Dendritic cell treated with granulocyte-macrophage colony-stimulating factor and Interleukin-4, amounts not matched to agents 40 ng/mL and 50 ng/mL, for 4 days (primary cell): Measurements from ENCODE around the gene WBP1L.
"Not testable (repeated sequence)": the region's sequence is repeated elsewhere in the genome, so short reads cannot be mapped to it uniquely, and the experiment has no call there.

Experiments used
- H3K27ac Mint-ChIP-seq: one replicate; pipeline ENCODE4 v1.8.0; 2022; ENCODE audit warnings: mild to moderate bottlenecking, mixed read lengths
- H3K27me3 Mint-ChIP-seq: one replicate; pipeline ENCODE4 v1.8.0; 2022; ENCODE audit warnings: mild to moderate bottlenecking, mixed read lengths
- H3K36me3 Mint-ChIP-seq: one replicate; pipeline ENCODE4 v1.8.0; 2022; ENCODE audit warnings: low read depth, mixed read lengths
- H3K4me1 Mint-ChIP-seq: one replicate; pipeline ENCODE4 v1.8.0; 2022; ENCODE audit warnings: low read depth, mixed read lengths
- H3K4me3 Mint-ChIP-seq: one replicate; pipeline ENCODE4 v1.8.0; 2022; ENCODE audit warnings: mild to moderate bottlenecking, moderate library complexity, mixed read lengths
- H3K9me3 Mint-ChIP-seq: one replicate; pipeline ENCODE4 v1.8.0; 2022; ENCODE audit warnings: mixed read lengths
- intact Hi-C: fragments of 100-400 bp; cut with micrococcal nuclease; formaldehyde crosslinking; loops from one replicate; pipeline ENCODE4 v1.15.0; 2022

Gene WBP1L

GRCh38 chr10:102713814-102714620, 29.7 kb upstream of the WBP1L start, which contains the start of gene ARL3:
Gene ARL3, minus strand, starts transcription at chr10:102714397. Its CDS starts 122 bp downstream, at chr10:102714275.
- peak within 1 kb of the TSS; percentile 88 for H3K4me3 Mint-ChIP-seq

DNA sequence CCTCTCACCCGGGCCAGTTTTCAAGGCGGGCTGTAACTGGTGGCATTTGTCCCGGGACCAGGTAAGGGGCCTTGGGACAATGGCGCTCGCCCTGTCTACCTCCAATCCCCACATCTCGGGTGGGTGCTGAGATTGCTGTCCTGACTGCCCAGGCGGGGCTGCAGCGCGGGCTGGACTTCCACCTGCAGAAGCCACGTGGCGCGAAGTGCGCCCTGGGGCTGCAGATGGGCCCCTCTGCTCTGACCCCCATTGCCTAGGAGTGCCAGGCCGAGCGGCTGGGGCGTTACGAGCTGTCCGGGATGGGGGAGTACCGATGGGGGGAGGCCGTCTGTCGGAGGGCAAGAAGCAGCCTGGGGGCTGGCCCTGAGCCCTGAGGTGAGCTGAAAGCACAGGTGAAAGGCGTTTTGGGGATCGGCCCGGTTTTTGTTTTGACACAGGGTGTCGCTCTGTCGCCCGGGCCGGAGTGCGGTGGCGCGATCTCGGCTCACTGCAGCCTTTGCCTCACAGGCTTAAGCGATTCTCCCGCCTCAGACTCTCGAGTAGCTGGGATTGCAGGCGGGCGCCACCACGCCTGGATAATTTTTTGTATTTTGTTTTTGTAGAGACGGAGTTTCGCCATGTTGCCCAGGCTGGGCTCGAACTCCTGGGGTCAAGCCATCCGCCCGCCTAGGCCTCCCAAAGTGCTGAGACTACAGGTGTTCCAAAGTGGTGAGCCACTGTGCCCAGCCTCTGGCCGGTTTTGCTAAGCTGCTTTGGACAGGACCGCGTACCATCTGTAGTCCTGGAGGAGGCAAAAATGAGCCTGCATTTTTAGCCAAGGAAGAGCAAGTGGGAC, 28.9 kb upstream of the WBP1L start, which contains the start of gene SFXN2:
SFXN2 (plus strand) TSS at position 16 of the 835 bp plus-strand sequence. CDS start 12,001 bp downstream, outside the sequence.
- Mint-ChIP-seq H3K4me3 (peak within 1 kb of the TSS; percentile 88), H3K4me1 (peaks cover 49% of the 10 kb centered on the region), H3K9me3 (no peaks in the 10 kb centered on the region), H3K36me3 (peaks cover 14% of the 10 kb centered on the region), H3K27ac (peak within 1 kb of the TSS; percentile 96), H3K27me3 (no peaks in the 10 kb centered on the region)
- intact Hi-C loops, result no loop called here

More at GRCh38 chr10:102713814-102714620, 29.7 kb upstream of the WBP1L start, which contains the start of gene ARL3:
- H3K9me3 Mint-ChIP-seq, result no peaks in the 10 kb centered on the region
- peak within 1 kb of the TSS; percentile 96 for H3K27ac Mint-ChIP-seq
- intact Hi-C loops, result loop anchor here (1.0 to 2.0 kb wide), 2 partner anchors 35 to 69 kb away; no protein-coding TSS in a partner anchor
- peaks cover 49% of the 10 kb centered on the region for H3K4me1 Mint-ChIP-seq
- peaks cover 14% of the 10 kb centered on the region for H3K36me3 Mint-ChIP-seq
- H3K27me3 Mint-ChIP-seq, result no peaks in the 10 kb centered on the region

GRCh38 chr10:102715880-102716279, 27.9 kb upstream of the WBP1L start:
- H3K27me3 Mint-ChIP-seq, result no peaks in the 10 kb centered on the region
- intact Hi-C loops, result no loop called here
- no peaks in the 10 kb centered on the region for H3K9me3 Mint-ChIP-seq
- H3K4me3 Mint-ChIP-seq, result no peak overlapping the region
- peaks cover 14% of the 10 kb centered on the region for H3K36me3 Mint-ChIP-seq
- H3K4me1 Mint-ChIP-seq, result peaks cover 40% of the 10 kb centered on the region
- H3K27ac Mint-ChIP-seq, result no peak overlapping the region

- H3K27ac Mint-ChIP-seq, intact Hi-C loops, H3K4me3 Mint-ChIP-seq, H3K27me3 Mint-ChIP-seq, H3K9me3 Mint-ChIP-seq: not testable (repeated sequence)
- Mint-ChIP-seq H3K4me1 (peaks cover 38% of the 10 kb centered on the region), H3K36me3 (peaks cover 14% of the 10 kb centered on the region)
Observed at GRCh38 chr10:102716900-102717565, 26.7 kb upstream of the WBP1L start.

- no peak overlapping the region for H3K27ac Mint-ChIP-seq
- H3K4me1 Mint-ChIP-seq, result peaks cover 31% of the 10 kb centered on the region
- H3K36me3 Mint-ChIP-seq, result peaks cover 12% of the 10 kb centered on the region
- no peak overlapping the region for H3K4me3 Mint-ChIP-seq
- intact Hi-C loops, result no loop called here
- H3K9me3 Mint-ChIP-seq, result no peaks in the 10 kb centered on the region
- H3K27me3 Mint-ChIP-seq, result no peaks in the 10 kb centered on the region
Observed at GRCh38 chr10:102718220-102718619, 25.5 kb upstream of the WBP1L start.

DNA sequence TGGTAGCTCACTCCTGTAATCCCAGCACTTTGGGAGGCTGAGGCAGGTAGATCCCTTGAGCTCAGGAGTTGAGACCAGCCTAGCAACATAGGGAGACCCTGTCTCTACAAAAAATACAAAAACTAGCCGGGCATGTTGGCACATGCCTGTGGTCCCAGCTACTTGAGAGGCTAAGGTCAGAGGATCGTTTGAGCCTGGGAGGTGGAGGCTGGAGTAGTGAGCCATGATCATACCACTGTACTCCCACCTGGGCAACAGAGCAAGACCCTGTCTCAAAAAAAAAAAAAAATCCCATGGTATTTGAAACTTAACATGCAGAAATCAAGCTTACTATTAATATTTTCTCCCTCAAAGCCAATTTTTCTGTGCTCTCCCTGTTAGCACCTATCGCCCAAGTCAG, 23.4 kb upstream of the WBP1L start:
- intact Hi-C loops, result loop anchor here (10.0 kb wide), 2 partner anchors 344 to 614 kb away; no protein-coding TSS in a partner anchor
- no peaks in the 10 kb centered on the region for H3K36me3 Mint-ChIP-seq
- H3K9me3 Mint-ChIP-seq, result no peaks in the 10 kb centered on the region
- H3K4me3 Mint-ChIP-seq, result no peak overlapping the region
- no peaks in the 10 kb centered on the region for H3K27me3 Mint-ChIP-seq
- H3K4me1 Mint-ChIP-seq, result peaks cover 19% of the 10 kb centered on the region
- H3K27ac Mint-ChIP-seq, result no peak overlapping the region

DNA sequence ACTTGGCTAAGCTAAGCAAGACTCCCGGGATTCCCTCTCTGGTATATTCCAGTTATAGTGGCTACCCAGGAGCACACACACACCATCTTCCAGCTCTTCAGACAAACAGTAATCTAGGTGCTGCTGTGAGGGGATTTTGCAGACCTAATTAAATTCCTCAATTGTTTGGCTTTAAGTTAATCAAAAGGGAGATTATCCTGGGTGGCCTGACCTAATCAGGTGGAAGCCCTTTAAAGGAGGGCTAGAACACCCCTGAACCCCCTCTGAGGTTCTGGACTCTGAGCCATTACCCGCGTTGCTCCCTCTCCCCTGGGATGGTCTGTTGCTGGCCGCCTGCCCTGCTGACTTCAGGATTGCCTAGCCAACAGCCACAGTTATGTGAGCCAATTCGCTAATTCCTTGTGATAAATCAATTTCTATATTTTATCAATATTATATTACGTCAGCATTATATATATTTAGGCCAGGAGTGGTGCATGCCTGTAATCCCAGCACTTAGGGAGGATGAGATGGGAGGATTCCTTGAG, 22.9 kb upstream of the WBP1L start:
- H3K27ac Mint-ChIP-seq, result no peak overlapping the region
- intact Hi-C loops, result loop anchor here (10.0 kb wide), 2 partner anchors 344 to 614 kb away; no protein-coding TSS in a partner anchor

DNA sequence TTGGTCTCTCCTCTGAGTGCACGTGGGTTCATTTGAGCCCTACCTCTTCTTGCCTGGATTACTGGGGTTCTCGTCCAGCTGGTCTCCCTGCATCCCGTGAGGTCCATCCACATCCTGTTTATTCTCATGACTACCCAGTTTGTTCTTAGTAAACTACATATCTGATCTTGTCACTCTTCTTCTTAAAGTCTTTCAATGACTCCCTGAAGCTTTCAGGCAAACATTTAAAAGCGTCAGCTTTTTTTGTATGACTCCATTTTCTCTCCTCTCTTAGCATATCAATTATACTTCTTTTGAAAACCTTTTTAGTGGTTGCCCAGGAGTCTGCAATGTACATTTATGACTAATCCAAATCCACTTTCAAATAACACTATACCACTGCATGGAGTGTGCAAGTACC, 21.8 kb upstream of the WBP1L start:
- H3K4me3 Mint-ChIP-seq, result no peak overlapping the region
- H3K4me1 Mint-ChIP-seq, result peaks cover 28% of the 10 kb centered on the region
- no peaks in the 10 kb centered on the region for H3K27me3 Mint-ChIP-seq
- no peak overlapping the region for H3K27ac Mint-ChIP-seq
- intact Hi-C loops, result loop anchor here (10.0 kb wide), 2 partner anchors 343 to 613 kb away; no protein-coding TSS in a partner anchor
- no peaks in the 10 kb centered on the region for H3K36me3 Mint-ChIP-seq
- no peaks in the 10 kb centered on the region for H3K9me3 Mint-ChIP-seq

More for the DNA sequence above, 22.9 kb upstream of the WBP1L start:
- Mint-ChIP-seq H3K9me3 (no peaks in the 10 kb centered on the region), H3K4me3 (no peak overlapping the region), H3K4me1 (peaks cover 18% of the 10 kb centered on the region), H3K36me3 (no peaks in the 10 kb centered on the region), H3K27me3 (no peaks in the 10 kb centered on the region)

GRCh38 chr10:102723989-102724388, 19.8 kb upstream of the WBP1L start:
- Mint-ChIP-seq H3K36me3 (no peaks in the 10 kb centered on the region), H3K4me3 (no peak overlapping the region), H3K9me3 (no peaks in the 10 kb centered on the region), H3K27ac (no peak overlapping the region), H3K27me3 (no peaks in the 10 kb centered on the region), H3K4me1 (peaks cover 25% of the 10 kb centered on the region)
- intact Hi-C loops, result loop anchor here (10.0 kb wide), 2 partner anchors 341 to 611 kb away; no protein-coding TSS in a partner anchor

DNA sequence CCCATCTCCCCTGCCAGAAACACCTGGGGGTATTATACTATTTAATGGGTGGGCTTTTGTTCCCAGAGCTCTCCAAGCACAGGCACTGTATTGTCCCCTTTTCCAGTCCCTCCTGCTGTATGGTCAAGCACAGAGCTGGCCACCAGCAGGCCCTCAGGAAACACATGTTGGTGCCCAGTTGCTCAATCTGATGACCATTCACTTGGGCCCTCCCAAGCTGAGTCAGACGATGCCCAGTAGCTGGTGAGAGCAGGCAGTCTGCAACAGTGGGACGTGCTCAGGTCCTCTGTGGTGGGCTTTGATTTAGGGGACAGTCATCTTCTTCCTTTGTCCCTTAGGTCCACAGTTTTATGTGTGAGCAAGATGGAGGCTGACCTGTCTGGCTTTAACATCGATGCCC, 17.5 kb upstream of the WBP1L start:
- intact Hi-C loops, result loop anchor here (10.0 kb wide), 2 partner anchors 339 to 609 kb away; no protein-coding TSS in a partner anchor
- H3K27me3 Mint-ChIP-seq, result no peaks in the 10 kb centered on the region
- no peaks in the 10 kb centered on the region for H3K36me3 Mint-ChIP-seq
- H3K9me3 Mint-ChIP-seq, result no peaks in the 10 kb centered on the region
- peak overlapping the region; percentile 56 for H3K27ac Mint-ChIP-seq
- H3K4me1 Mint-ChIP-seq, result peaks cover 29% of the 10 kb centered on the region
- H3K4me3 Mint-ChIP-seq, result no peak overlapping the region

DNA sequence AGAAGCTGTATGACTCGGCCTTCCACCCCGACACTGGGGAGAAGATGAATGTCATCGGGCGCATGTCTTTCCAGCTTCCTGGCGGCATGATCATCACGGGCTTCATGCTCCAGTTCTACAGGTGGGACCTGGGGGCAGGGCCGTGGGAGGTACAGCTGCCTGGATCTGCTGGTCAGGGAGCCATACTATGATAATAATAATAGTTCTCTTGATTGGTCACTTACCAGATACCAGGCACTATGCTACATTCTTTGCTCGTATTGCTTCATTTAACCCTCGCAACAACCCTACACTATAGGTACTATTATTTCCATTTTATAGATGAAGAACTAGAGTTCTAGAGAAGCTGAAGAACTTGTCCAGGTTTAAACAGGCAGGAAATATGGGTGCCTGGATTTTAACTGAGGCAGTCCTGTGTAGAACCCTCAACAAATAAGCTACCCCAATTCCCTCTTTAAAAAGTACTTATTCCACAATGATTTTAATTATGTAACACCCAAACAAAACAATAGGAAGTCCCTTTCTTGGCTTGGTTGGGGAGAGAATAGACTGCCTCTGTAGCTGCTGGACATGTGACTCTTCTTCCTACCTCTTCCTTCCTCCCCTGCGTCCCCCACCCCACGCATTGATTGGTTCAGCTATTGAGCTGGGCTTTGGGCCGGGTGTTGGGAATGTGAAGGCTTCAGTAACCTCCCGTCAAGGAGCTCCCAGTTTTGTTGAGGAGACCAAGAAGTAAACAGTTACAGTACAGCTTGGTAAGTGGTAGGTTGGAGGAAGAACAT, 16.5 kb upstream of the WBP1L start:
- H3K27me3 Mint-ChIP-seq, result no peaks in the 10 kb centered on the region
- intact Hi-C loops, result loop anchor here (10.0 kb wide), 2 partner anchors 338 to 608 kb away; no protein-coding TSS in a partner anchor
- H3K4me1 Mint-ChIP-seq, result peaks cover 29% of the 10 kb centered on the region
- no peaks in the 10 kb centered on the region for H3K9me3 Mint-ChIP-seq
- H3K36me3 Mint-ChIP-seq, result no peaks in the 10 kb centered on the region
- H3K27ac Mint-ChIP-seq, result peak overlapping the region; percentile 56
- peak overlapping the region; percentile 48 for H3K4me3 Mint-ChIP-seq
